HepG2 (cell line): Measurements from ENCODE around the gene NFIC. TPM values are rescaled to one million over a fixed set of nuclear protein-coding genes. Genes with fewer than 3 reads are reported as not detected.

Source experiments
- AHR ChIP-seq: IDR thresholded peaks from 2 replicates; pipeline ENCODE4 v1.6.1; 2018; ENCODE audit warnings: missing genetic modification reagents, missing compliant biosample characterization
- BORCS8-MEF2B ChIP-seq: sonication (generic); formaldehyde crosslinking; IDR thresholded peaks from 2 replicates; pipeline ENCODE4 v1.8.0; 2022; ENCODE audit warnings: mild to moderate bottlenecking, missing genetic modification reagents
- CENPT ChIP-seq: sonication (generic); formaldehyde crosslinking; IDR thresholded peaks from 2 replicates; pipeline ENCODE4 v1.8.0; 2022; ENCODE audit warnings: low read depth, mild to moderate bottlenecking, moderate library complexity, missing genetic modification reagents
- ETS1 ChIP-seq: sonication (generic); formaldehyde crosslinking; IDR thresholded peaks from 2 replicates; pipeline ENCODE4 v1.4.0; 2020; ENCODE audit warnings: missing genetic modification reagents
- FOXJ3 ChIP-seq: sonication (generic); formaldehyde crosslinking; IDR thresholded peaks from 2 replicates; pipeline ENCODE4 v1.4.0; 2020; ENCODE audit warnings: missing genetic modification reagents, mild to moderate bottlenecking, borderline replicate concordance
- GABPA ChIP-seq, 2 experiments: IDR thresholded peaks; 2 replicates each; pipeline ENCODE4 v1.6.1; 2011 to 2016; ENCODE audit warnings: low read depth in 2 of 2, low read length in 1 of 2, missing biosample characterization in 1 of 2, missing genetic modification characterization in 1 of 2
- NFIB ChIP-seq: sonication (generic); formaldehyde crosslinking; IDR thresholded peaks from 2 replicates; pipeline ENCODE4 v1.9.0; 2021; ENCODE audit warnings: missing genetic modification reagents, mild to moderate bottlenecking, borderline replicate concordance
- PRMT3 ChIP-seq: sonication (generic); formaldehyde crosslinking; IDR thresholded peaks from 2 replicates; pipeline ENCODE4 v1.8.1; 2022; ENCODE audit warnings: low read depth, mild to moderate bottlenecking, moderate library complexity, missing genetic modification reagents, borderline replicate concordance
- RBAK ChIP-seq: sonication (generic); formaldehyde crosslinking; IDR thresholded peaks from 2 replicates; pipeline ENCODE4 v1.5.1; 2020; ENCODE audit warnings: mild to moderate bottlenecking, missing genetic modification reagents
- REL ChIP-seq: sonication (generic); formaldehyde crosslinking; conservative IDR thresholded peaks from 2 replicates; pipeline ENCODE4 v1.8.0; 2022; ENCODE audit warnings: mild to moderate bottlenecking, missing genetic modification reagents, moderate library complexity
- REXO4 ChIP-seq: sonication (generic); formaldehyde crosslinking; IDR thresholded peaks from 2 replicates; pipeline ENCODE4 v1.8.0; 2022; ENCODE audit warnings: missing genetic modification reagents, mild to moderate bottlenecking, borderline replicate concordance
- SKI ChIP-seq: fragments of 450-650 bp; IDR thresholded peaks from one replicate; pipeline ENCODE4 v1.6.1; 2018; ENCODE audit warnings: mild to moderate bottlenecking; ENCODE audit not compliant: partially characterized antibody
- SRSF9 ChIP-seq: fragments of 200-400 bp; formaldehyde crosslinking; IDR thresholded peaks from 2 replicates; pipeline ENCODE4 v1.6.1; 2018; ENCODE audit warnings: borderline replicate concordance, mild to moderate bottlenecking, low read depth, low read length; ENCODE audit not compliant: insufficient read depth, poor library complexity, severe bottlenecking
- TRIM22 ChIP-seq: fragments of 450-650 bp; IDR thresholded peaks from 2 replicates; pipeline ENCODE4 v1.6.1; 2017
- UBTF ChIP-seq: sonication (generic); formaldehyde crosslinking; IDR thresholded peaks from 2 replicates; pipeline ENCODE4 v1.4.0; 2020; ENCODE audit warnings: mild to moderate bottlenecking, missing genetic modification reagents
- ZFP90 ChIP-seq: sonication (generic); formaldehyde crosslinking; IDR thresholded peaks from 2 replicates; pipeline ENCODE4 v1.8.0; 2022; ENCODE audit warnings: missing genetic modification reagents, mild to moderate bottlenecking, inconsistent platforms, borderline replicate concordance
- ZNF180 ChIP-seq: sonication (generic); formaldehyde crosslinking; IDR thresholded peaks from 2 replicates; pipeline ENCODE4 v1.4.0; 2020; ENCODE audit warnings: low read depth, missing genetic modification reagents, borderline replicate concordance
- ZNF333 ChIP-seq: sonication (generic); formaldehyde crosslinking; IDR thresholded peaks from 2 replicates; pipeline ENCODE4 v1.4.0; 2020; ENCODE audit warnings: mild to moderate bottlenecking, missing genetic modification reagents, borderline replicate concordance
- ZNF549 ChIP-seq: sonication (generic); formaldehyde crosslinking; IDR thresholded peaks from 2 replicates; pipeline ENCODE4 v1.5.0; 2020; ENCODE audit warnings: missing genetic modification reagents
- ZNF780A ChIP-seq: sonication (generic); formaldehyde crosslinking; IDR thresholded peaks from 2 replicates; pipeline ENCODE4 v1.8.0; 2022; ENCODE audit warnings: mild to moderate bottlenecking, missing genetic modification reagents, moderate library complexity
- ZNF790 ChIP-seq: sonication (generic); formaldehyde crosslinking; IDR thresholded peaks from 2 replicates; pipeline ENCODE4 v1.8.0; 2022; ENCODE audit warnings: missing genetic modification reagents, mild to moderate bottlenecking, borderline replicate concordance
- polyA plus RNA-seq, 8 experiments: library from polyadenylated mRNA; depleted of rRNA in 3 of 8; stranded (reverse) in 7 of 8; unstranded in 1 of 8; fragments of >200 nt; fragmentation: Illumina TruSeq in 4 of 8; extraction: Trizol in 4 of 8; gene quantifications; 2 replicates each; pipeline versions ENCODE4 v1.2.1 to v1.2.3, GENCODE V29; 2011 to 2016; ENCODE audit warnings: low read depth in 4 of 8, missing spikeins in 1 of 8, mixed read lengths in 1 of 8; ENCODE audit not compliant: insufficient read depth in 1 of 8
- total RNA-seq, 5 experiments: library from RNA; depleted of rRNA; stranded (reverse); fragments of >200 nt; fragmentation: Illumina TruSeq; extraction: Trizol; gene quantifications; 2 replicates each; pipeline ENCODE4 v1.2.3, GENCODE V29; 2016; ENCODE audit warnings: low read depth in 1 of 5
- TF ChIP-seq, protein P1 (sequence below): sonication (generic); formaldehyde crosslinking; IDR thresholded peaks from 2 replicates; pipeline ENCODE4 v1.5.0; 2020; ENCODE audit warnings: missing genetic modification reagents, mild to moderate bottlenecking, borderline replicate concordance
- TF ChIP-seq, protein P2 (sequence below): sonication (generic); formaldehyde crosslinking; IDR thresholded peaks from 2 replicates; pipeline ENCODE4 v1.5.0; 2020; ENCODE audit warnings: missing genetic modification reagents, mild to moderate bottlenecking, borderline replicate concordance

Gene NFIC
- total and polyA plus RNA-seq, 2 of the 13 experiments (the other 11 are each of a cell fraction or from before 2014, with no cell fraction given) = 1.3 to 2.5 TPM

GRCh38 chr19:3411636-3412035 lies 45.3 kb downstream of the NFIC start (continued):
- TF ChIP-seq, protein P1, sequence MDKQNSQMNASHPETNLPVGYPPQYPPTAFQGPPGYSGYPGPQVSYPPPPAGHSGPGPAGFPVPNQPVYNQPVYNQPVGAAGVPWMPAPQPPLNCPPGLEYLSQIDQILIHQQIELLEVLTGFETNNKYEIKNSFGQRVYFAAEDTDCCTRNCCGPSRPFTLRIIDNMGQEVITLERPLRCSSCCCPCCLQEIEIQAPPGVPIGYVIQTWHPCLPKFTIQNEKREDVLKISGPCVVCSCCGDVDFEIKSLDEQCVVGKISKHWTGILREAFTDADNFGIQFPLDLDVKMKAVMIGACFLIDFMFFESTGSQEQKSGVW = no peak
- TF ChIP-seq SRSF9 = no peak
- no peak for TF ChIP-seq FOXJ3 (CRISPR knock-in tag)
- no peak for TF ChIP-seq CENPT
- no peak for TF ChIP-seq PRMT3 (CRISPR knock-in tag)
- no peak for TF ChIP-seq GABPA (IDR thresholded peaks at IDR 0.05; ENCODE audit: low read depth, low read length)
- TF ChIP-seq GABPA (CRISPR knock-in tag; IDR thresholded peaks at IDR 0.05; ENCODE audit: low read depth) = peak; percentile 42; the same call in 1 of the 2 replicates
- TF ChIP-seq TRIM22 = no peak
- no peak for TF ChIP-seq ZNF780A (CRISPR knock-in tag)
- no peak for TF ChIP-seq REL (CRISPR knock-in tag)
- TF ChIP-seq ZNF549 (CRISPR knock-in tag) = no peak
- TF ChIP-seq UBTF (CRISPR knock-in tag) = 0 out of 2 replicates have a peak, but pooled peaks have one; percentile 20
- TF ChIP-seq ZNF790 (CRISPR knock-in tag) = no peak
- TF ChIP-seq RBAK (CRISPR knock-in tag) = no peak
- no peak; the same call in 1 of the 2 replicates for TF ChIP-seq AHR (CRISPR knock-in tag)
- TF ChIP-seq ZNF333 = no peak
- TF ChIP-seq, protein P2, sequence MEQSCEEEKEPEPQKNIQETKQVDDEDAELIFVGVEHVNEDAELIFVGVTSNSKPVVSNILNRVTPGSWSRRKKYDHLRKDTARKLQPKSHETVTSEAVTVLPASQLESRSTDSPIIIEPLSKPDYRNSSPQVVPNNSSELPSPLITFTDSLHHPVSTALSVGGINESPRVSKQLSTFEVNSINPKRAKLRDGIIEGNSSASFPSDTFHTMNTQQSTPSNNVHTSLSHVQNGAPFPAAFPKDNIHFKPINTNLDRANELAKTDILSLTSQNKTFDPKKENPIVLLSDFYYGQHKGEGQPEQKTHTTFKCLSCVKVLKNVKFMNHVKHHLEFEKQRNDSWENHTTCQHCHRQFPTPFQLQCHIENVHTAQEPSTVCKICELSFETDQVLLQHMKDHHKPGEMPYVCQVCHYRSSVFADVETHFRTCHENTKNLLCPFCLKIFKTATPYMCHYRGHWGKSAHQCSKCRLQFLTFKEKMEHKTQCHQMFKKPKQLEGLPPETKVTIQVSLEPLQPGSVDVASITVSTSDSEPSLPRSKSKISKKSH = no peak; the same call in 1 of the 2 replicates
- no peak for TF ChIP-seq ZFP90 (CRISPR knock-in tag)
- TF ChIP-seq REXO4 (CRISPR knock-in tag) = no peak
- no peak for TF ChIP-seq ZNF180 (CRISPR knock-in tag)
- TF ChIP-seq ETS1 (CRISPR knock-in tag) = no peak
- TF ChIP-seq BORCS8-MEF2B = no peak
- TF ChIP-seq NFIB = no peak
- TF ChIP-seq SKI = peak; percentile 74
